Suppressor macrophage treated with lipopolysaccharide for 4 hours (primary cell): Measurements from ENCODE around the gene GPC4.
"Not testable (repeated sequence)": the region's sequence is repeated elsewhere in the genome, so short reads cannot be mapped to it uniquely, and the experiment has no call there.

Experiments
- DNase-seq: peaks from one replicate; pipeline ENCODE4 v3.0.0-alpha.2; 2020

GPC4 gene

GRCh38 chrX:133364865-133365264 lies 50.4 kb downstream of the GPC4 start:
- no peak for DNase-seq

DNA sequence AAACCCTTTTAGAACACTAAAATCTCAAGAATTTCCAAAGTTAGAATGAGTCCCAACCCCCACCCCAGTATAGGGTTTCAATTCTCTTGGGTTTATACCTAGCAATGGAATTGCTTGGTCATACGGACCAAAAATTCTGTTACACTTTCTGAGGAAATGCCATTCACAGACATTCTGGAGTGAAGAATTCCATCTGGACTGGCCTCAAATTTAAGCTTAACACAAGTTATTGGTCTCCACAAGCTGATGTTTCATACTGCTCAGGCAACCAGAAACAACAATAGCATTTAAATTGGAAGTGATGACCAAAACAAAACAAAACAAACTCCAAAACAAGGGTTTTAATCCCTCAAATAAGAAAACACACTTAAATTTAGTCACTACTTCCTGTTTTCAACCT lies 51.1 kb downstream of the GPC4 start:
- DNase-seq = no peak

- no peak for DNase-seq
Observed at GRCh38 chrX:133362538-133362937, 52.8 kb downstream of the GPC4 start.

DNA sequence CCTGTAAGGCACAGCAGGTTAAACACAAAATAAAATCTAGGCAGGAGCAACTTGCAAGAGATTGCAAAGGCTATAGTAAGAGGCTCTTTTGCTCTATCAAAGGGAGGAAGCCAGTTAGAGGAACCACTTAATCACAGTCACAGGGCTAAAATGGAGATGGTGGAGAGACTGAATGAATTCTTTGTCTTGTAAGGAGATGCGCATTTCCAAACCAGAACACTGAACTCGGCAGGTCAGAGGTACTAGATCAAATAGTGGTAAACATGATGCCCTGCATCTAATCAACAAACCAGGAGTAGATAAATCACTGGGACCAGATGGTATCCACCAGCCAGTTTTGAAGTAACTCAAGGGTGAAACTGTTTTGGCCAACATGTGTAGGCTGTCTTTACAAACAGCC lies 55.8 kb downstream of the GPC4 start:
- DNase-seq = no peak

- no peak for DNase-seq
Observed at GRCh38 chrX:133353233-133353632, 62.1 kb downstream of the GPC4 start.

DNA sequence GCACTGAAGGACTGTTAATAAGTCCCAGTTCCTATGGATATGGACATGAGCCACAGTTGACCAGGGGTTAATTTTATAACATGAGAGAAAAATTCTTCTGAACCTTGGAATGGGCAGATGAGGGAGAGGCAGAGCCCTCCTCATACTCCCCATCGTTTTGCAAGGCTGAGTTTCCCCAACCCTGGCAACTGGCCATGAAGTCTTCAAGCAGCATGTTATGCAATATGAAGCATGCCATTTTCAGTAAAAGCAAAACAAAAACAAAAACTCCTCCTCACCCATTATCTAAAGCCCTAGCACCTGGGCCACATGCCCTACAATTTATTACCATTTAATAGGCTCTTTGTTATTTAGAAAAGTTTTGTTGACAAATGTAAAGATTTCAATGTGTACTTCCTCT lies 64.5 kb downstream of the GPC4 start:
- peak; percentile 65 for DNase-seq

DNA sequence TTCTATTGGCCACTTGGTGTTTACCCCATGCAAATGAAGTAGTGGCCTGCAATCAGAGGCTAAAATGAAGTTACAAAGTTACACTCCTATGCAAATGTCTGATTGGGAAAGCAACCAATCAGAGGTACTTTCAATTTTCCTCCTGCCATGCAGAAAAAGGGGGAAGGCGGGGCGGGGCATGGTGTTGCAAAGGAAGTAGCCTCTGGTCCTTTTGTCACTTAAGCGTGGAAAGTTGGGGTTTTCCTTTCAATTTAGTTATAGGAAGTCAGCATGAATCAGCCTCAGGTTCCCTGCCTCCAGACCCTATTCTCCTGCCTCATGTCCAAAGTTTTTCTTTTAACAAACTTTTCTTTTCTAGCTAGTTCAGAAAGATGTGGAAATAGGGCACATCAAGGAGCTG lies 69.3 kb downstream of the GPC4 start:
- DNase-seq = peak; percentile 53

GRCh38 chrX:133339566-133339965 lies 75.7 kb downstream of the GPC4 start:
- DNase-seq = no peak

GRCh38 chrX:133337250-133337649 lies 78.0 kb downstream of the GPC4 start:
- no peak for DNase-seq

DNA sequence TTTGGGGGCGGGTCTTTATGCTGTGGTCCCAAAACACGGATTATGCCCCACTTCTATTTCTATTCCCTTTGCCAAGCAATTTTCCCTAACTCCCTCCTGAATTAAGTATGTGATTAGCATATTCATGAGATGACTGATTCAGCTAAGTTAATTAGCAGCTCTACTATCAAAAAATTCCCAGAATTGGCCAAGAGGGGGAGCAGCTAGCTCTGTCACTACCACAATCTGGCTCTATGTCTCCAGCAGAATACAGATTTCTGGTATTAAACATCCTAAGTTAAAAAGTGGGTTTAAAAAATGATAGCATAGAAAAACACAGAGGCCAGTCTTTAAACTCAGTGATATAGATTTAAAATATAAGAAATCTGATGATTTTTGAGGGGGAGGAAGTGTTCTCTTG lies 80.3 kb downstream of the GPC4 start:
- DNase-seq = peak; percentile 36

- no peak for DNase-seq
Observed at GRCh38 chrX:133333154-133333750, 82.0 kb downstream of the GPC4 start.

DNA sequence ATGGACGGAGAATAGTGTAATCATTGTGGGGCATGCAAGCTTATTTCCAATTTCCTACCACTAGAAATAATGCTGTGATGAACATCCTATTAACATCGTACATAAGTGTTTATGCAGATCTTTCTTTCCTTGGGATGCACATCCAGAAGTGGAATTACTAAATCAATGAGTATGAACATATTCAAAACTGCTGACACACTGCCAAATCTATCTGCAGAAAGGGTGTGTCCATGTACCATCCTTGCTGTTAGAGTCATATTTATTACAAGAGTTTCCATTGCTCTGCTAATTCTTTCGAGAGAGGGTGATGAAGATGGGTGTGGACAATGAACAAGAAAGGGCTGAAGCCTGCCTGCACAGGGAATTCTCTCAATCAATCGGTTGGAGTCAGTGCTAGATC lies 82.6 kb downstream of the GPC4 start:
- no peak for DNase-seq

DNA sequence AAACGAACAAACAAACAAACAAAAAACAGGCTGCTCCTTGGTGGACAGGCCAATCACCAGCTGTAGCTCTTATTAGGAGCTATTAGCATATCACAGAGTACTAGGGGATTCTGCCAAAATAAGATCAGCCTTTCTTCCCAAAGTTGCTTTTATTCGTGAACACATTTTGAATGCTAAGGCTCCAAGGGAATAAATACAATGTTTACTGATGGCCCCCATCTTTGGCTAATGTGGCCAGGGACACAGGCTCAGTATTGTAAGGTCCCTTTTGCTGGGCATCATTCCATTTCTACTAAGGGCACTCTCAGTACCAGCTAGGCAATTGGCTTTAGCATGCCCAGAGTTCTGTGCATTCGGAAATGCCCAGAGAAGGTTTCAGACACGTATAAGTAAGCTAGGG lies 84.3 kb downstream of the GPC4 start:
- no peak for DNase-seq

DNA sequence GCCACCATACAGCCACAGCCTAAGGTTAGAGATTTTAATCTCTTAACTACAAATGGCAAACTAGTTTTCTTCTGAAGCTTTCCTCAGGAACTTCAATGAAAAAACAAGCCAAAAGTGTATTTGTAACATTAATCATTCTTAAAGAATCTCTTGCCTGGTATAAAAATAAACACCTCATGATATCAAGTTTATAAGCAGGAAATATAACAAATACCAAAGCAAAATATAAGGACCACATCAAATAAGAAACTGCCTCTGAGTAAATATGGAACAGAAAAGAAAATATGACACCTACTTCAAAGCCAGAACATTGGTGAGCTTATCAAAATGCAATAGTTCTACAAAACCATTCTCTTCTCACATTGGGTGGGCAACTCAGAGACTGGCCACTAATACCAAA lies 89.9 kb downstream of the GPC4 start:
- DNase-seq = no peak

GRCh38 chrX:133323431-133323830 lies 91.9 kb downstream of the GPC4 start:
- DNase-seq = peak; percentile 58

- not testable (repeated sequence) for DNase-seq
Observed at GRCh38 chrX:133322269-133322668, 93.0 kb downstream of the GPC4 start.

DNA sequence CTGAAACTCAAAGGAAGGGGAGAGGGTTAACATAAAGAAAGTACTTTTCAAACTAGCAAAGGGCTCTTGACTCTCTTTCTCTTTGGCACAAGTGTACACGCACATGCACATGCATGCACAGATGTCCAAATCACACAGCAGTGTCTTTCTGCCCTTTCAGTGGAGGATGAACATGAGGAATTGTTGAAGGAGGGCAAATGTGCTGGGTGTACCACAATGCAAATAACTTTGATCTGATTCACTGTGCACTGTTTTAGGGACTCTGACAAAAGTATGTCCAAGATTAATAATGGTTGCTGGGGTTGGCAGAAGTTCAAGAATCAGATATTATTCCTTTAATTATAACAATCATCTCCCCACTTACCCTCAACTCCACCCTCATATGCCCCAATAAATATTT lies 93.8 kb downstream of the GPC4 start:
- DNase-seq = no peak

GRCh38 chrX:133314281-133314680 lies 101.0 kb downstream of the GPC4 start:
- peak; percentile 3 for DNase-seq

GRCh38 chrX:133308499-133308897 lies 106.8 kb downstream of the GPC4 start:
- DNase-seq = no peak

DNA sequence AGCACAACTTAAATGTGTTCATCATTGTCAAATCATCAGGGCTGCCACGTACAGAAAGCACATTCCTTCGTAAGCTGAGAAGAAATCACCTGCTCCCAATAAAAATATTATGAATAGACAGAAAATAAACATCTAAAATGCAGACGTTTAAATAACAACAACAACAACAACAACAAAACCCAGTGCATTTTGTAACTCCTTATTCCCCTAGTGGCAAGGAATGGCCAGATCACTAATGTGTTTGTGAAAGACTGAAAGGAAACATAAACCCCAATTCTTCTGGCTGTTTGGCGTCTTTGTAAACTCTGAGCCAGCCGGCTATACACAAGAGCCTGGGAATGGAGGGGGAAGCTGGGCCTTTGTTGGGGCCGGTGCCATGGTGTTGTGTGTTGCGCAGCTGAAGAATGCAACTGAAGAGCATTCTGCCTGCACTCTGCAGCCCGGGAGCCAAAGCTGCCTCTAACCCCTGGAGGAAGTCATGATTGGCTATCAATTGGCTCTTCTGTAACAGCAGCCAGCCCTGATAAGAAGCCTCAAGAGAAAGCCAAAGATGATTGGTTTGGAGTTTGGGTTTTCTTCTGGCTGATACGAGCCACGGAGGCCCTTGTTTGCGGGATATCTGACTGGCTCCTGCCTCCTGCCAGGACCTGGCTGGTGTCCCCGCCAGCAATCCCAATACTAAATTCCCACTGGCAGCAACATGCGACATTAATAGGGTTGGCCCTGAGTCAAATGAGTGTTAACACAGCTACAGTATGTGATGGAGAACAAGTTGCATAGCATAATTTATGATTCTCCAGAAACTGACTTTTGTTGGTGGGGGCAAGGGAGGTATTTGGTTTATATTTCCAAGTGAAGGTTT lies 107.4 kb downstream of the GPC4 start:
- no peak for DNase-seq

DNA sequence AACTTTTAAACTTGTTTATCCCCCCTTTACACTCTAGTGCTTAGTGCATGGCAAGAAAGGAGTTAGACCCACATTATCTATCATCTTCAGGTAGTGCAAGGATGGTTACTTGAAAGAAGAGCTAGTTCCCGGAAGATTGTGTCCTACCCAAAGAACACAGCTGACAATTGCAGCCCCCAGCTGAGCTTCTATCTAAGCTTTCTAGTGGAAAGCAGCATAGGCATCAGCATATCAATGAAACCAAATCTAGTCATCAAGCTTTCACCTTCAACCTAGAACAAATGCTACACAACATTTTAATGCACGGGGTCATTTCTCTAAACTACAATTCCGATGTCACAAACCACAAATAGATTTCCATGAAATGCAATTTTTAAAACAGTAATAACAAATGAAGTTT lies 108.2 kb downstream of the GPC4 start:
- no peak for DNase-seq

- no peak for DNase-seq
Observed at GRCh38 chrX:133306316-133306715, 109.0 kb downstream of the GPC4 start.

DNA sequence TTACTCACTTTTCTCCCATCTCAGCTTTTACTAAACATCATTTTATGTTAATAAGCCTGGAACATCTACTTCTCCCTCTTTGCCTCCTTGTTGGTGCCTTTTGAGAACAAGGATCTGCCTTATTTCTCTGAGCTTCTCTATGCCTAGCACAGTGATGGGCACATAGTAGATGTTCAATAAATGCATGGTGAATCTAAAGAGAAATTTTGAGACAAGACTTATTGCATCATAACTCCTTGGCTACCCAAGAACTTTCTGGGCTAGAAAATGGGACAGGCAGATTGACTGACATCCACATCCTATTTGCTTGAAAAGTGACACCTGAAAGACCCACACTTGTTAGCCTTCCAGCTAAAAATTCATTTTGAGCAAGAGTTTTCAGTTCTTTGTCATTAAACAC lies 109.9 kb downstream of the GPC4 start:
- no peak for DNase-seq

DNA sequence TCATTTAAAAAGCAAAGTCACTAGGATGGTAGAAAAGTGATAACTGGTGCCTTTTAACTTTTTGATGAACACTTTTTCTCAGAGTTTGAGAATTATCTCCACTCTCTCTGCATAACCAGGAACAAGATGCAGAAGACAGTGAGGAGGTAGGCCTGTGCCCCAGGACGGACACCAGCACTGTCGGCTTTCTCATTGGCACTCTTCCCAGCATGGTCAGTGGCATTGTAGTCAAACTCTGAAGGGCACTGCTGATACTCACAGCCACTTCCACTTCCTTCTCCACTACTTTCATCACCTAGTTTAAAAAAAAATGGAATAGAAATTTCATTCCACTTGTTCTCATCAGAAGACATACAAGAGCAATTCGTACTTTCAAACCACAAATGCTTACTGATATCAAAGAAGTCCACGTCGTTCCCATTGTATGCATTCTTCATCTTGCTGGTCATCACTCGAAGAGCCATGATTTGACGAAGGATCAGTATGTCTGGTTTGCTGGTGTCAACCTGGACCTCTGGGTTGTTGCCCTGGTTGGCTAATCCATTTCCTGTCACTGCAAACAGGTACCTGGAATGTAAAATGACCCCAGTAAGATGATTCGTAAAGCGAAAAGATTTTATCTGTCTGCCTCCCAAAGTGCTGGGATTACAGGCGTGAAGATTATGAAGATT lies 112.4 kb downstream of the GPC4 start:
- DNase-seq = no peak
